ENCODE measurements around the gene FMNL3.

Gene FMNL3

DNA sequence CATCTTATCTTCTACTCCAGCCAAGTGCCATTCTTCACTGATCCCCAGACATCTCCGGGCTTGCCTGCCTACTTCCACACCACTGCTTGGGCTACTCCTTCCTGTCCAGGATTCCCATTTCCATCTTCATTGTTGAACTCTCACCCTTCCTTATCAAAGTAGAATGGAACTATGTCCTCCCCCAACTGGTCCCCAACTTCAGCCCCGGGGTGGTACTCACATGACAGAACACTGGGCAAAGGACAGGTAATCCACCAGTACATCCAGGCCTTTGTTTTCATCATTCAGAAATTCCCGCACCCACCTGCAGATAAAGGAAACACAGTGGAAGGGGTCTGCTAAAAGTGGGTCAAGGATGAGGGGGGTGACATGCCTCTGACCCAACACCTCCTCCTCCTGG lies 45.5 kb downstream of the FMNL3 start:
- H3K9me3 Mint-ChIP-seq: no peaks in the 10 kb centered on the region
- H3K27me3 Mint-ChIP-seq: no peaks in the 10 kb centered on the region
- peak overlapping the region; percentile 89 for H3K27ac Mint-ChIP-seq
- peaks cover 67% of the 10 kb centered on the region for H3K4me1 Mint-ChIP-seq
- H3K4me3 Mint-ChIP-seq: peak overlapping the region; percentile 60
- DNase-seq (ENCODE audit: low spot score in 2 of 2): no peak
- ATAC-seq (ENCODE audit: low read depth): no peak
- H3K36me3 Mint-ChIP-seq: peaks cover 14% of the 10 kb centered on the region

DNA sequence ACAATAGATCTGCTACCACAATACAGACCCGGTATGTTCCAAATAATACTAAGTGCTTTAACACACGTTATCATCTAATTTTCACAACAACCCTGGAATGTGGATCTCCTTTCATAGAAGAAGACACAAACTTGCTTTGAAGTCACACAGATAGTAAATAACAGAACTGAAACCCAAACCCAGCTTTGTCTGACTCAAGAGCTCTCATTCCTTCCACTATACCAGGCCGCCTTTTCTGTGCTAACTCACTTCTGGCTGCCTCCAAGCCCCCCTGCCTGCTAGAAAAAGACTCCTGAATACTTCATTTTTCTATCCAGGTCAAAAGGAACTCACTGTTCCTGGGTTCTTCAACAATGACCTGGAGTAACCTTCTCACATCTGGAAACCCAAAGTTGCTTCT lies 46.0 kb downstream of the FMNL3 start:
- Mint-ChIP-seq H3K4me3 (peak overlapping the region; percentile 60), H3K9me3 (no peaks in the 10 kb centered on the region), H3K36me3 (peaks cover 16% of the 10 kb centered on the region), H3K27me3 (no peaks in the 10 kb centered on the region), H3K27ac (peak overlapping the region; percentile 89), H3K4me1 (peaks cover 66% of the 10 kb centered on the region)
- peak; percentile 78 for ATAC-seq (ENCODE audit: low read depth)
- DNase-seq (ENCODE audit: low spot score in 2 of 2): peak in 1 of 2 donors; percentile 46

DNA sequence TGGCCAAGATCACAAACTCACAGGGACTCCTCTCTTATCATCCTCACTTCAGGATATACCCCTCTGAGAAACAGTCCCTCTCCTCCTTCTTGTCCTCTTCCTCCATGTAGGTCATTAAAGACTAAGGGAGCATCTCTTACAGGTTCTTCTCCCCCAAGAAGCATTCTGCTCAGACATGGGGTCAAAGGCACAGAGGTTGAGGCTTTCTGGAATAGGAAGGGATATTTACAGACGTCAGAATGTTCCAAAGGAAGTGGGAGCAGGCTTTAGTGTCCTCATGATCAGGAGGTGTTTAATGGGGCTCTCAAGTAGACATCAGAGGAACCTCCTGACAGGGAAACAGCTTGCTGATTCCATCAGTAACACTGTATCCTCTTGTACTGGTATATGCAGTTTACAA lies 47.5 kb downstream of the FMNL3 start:
- H3K4me1 Mint-ChIP-seq: peaks cover 60% of the 10 kb centered on the region
- peaks cover 17% of the 10 kb centered on the region for H3K36me3 Mint-ChIP-seq
- H3K27ac Mint-ChIP-seq: no peak overlapping the region
- no peaks in the 10 kb centered on the region for H3K27me3 Mint-ChIP-seq
- H3K4me3 Mint-ChIP-seq: no peak overlapping the region
- no peaks in the 10 kb centered on the region for H3K9me3 Mint-ChIP-seq
- DNase-seq (ENCODE audit: low spot score in 2 of 2) (no peak), ATAC-seq (ENCODE audit: low read depth) (no peak)

DNA sequence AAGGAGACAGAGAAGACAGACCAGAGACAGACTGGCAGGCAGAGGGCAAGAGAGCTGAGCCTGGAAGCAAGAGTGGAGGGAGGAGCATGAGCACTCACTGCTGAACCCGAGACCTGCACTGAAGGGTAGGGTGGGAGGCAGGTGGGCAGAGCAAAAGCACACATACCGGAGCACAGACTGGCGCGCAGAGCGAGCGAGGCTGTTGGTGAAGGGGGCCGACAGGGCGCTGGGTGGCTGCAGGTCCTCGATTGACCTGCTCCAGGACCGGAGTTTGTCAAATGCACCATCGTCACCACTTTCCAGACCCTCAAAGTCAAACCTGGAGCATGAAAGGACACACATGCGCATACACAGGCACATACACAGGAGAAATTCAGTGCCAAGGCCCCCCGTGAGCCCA lies 48.9 kb downstream of the FMNL3 start:
- H3K4me3 Mint-ChIP-seq: no peak overlapping the region
- ATAC-seq (ENCODE audit: low read depth) (no peak), DNase-seq (ENCODE audit: low spot score in 2 of 2) (no peak)
- no peak overlapping the region for H3K27ac Mint-ChIP-seq
- peaks cover 50% of the 10 kb centered on the region for H3K4me1 Mint-ChIP-seq
- no peaks in the 10 kb centered on the region for H3K9me3 Mint-ChIP-seq
- H3K27me3 Mint-ChIP-seq: no peaks in the 10 kb centered on the region
- H3K36me3 Mint-ChIP-seq: peaks cover 21% of the 10 kb centered on the region

DNA sequence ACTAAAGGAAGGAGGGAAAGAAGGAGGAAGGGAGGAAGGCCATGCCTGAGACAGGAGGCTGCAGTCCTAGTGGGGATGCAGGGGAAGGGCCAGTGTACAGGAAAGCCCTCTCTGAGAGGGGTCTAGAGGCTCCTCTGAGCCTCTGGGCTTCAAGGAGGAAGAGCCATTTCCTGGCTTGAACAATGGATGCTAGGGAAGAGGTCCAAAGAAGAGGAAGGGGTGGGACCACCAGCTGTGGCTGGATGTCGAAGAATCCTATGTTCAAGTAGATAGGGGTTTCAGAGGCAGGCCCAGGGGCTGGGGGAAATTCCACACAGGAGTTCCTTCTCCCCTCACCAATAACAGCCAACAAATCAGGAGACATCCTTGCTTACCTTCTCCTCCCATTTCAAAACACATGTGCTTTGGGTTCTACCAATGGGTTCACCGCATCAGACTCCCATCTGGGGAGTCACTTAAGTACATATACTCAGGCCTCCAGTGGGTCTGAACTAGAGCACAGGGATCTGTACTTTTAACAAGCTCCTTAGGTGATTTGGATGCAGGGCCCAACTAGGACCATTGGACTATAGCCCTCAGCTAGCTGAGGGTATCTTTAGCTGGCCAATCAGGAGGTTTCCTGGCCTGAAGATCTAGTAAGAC lies 51.5 kb downstream of the FMNL3 start:
- H3K27me3 Mint-ChIP-seq: no peaks in the 10 kb centered on the region
- H3K9me3 Mint-ChIP-seq: no peaks in the 10 kb centered on the region
- ATAC-seq (ENCODE audit: low read depth) (no peak), DNase-seq (ENCODE audit: low spot score in 2 of 2) (no peak)
- peaks cover 28% of the 10 kb centered on the region for H3K4me1 Mint-ChIP-seq
- peaks cover 25% of the 10 kb centered on the region for H3K36me3 Mint-ChIP-seq
- peak overlapping the region; percentile 3 for H3K27ac Mint-ChIP-seq
- no peak overlapping the region for H3K4me3 Mint-ChIP-seq

DNA sequence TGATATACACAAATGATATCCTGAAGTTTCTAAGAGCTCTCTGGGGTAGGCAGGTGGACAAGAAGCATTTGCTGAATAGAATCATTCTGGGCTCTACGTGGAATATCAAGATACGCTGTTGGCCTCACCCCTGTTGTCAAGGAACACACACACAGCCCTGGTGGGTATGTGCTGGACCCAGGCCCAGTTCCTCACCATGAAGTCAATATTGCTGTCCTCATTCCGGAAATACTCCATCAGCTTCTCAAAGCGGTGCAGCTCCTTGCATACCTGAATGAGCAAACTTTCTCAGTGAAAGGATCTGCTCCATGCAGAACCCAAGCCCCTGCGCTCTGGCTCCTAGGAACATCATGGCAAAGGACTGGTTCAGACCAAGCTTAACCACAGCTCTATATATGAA lies 52.5 kb downstream of the FMNL3 start:
- Mint-ChIP-seq H3K36me3 (peaks cover 31% of the 10 kb centered on the region), H3K27ac (peak overlapping the region; percentile 3), H3K9me3 (no peaks in the 10 kb centered on the region), H3K4me1 (peaks cover 21% of the 10 kb centered on the region), H3K4me3 (no peak overlapping the region), H3K27me3 (no peaks in the 10 kb centered on the region)
- DNase-seq (ENCODE audit: low spot score in 2 of 2): no peak
- ATAC-seq (ENCODE audit: low read depth): no peak

DNA sequence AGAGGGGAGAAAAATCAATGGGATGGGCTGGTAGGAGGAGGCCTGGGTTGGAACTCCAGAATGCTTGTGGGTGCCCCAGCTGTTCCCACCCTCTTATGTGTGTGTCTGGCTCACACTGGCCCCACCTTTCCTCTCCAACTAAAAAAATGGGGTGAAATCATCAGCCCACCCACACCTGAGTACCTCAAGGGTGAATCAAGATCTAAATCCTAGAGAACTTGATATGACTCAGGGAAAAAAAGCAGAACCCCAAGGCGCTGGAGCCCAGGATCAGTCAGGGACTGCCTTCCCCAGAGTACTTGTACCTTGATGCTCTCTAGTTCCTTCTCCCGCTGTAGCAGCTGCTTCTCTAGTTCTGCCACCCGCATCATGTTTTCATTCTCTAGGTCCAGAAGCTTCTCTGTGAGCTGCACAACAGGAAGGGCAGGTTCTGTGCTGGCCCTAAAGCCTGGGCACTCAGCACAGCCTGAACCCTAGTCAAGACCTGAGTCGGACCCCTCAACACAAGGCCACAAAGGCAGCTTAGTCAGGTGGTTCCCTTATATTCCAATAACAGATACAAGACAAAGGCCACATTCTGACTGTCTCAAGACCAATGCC lies 54.2 kb downstream of the FMNL3 start:
- ATAC-seq (ENCODE audit: low read depth) (no peak), DNase-seq (ENCODE audit: low spot score in 2 of 2) (no peak)
- Mint-ChIP-seq H3K9me3 (no peaks in the 10 kb centered on the region), H3K4me1 (peaks cover 16% of the 10 kb centered on the region), H3K27ac (no peak overlapping the region), H3K27me3 (no peaks in the 10 kb centered on the region), H3K4me3 (no peak overlapping the region), H3K36me3 (peaks cover 34% of the 10 kb centered on the region)

DNA sequence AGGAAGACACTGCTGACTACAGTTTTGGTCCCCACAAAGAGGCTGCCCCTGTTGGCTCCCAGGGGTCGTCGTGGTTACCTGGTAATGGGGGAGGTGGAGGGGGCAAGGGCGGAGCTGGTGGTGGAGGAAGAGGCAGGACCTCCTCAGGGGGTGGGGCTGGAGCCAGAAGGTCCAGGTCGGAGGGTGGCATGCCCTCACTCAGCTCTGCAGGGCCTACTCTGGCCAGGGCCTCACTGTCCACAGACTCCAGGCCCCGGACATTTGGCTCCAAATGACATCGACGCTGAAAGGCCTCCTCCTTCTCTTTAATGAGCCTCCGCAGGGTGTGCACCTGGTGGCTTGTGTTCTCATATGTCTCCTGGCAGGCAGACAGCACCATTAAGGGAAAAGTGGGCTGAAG lies 55.4 kb downstream of the FMNL3 start:
- no peak overlapping the region for H3K4me3 Mint-ChIP-seq
- no peaks in the 10 kb centered on the region for H3K27me3 Mint-ChIP-seq
- no peaks in the 10 kb centered on the region for H3K9me3 Mint-ChIP-seq
- DNase-seq (ENCODE audit: low spot score in 2 of 2) (no peak), ATAC-seq (ENCODE audit: low read depth) (no peak)
- peaks cover 13% of the 10 kb centered on the region for H3K4me1 Mint-ChIP-seq
- H3K36me3 Mint-ChIP-seq: peaks cover 33% of the 10 kb centered on the region
- H3K27ac Mint-ChIP-seq: no peak overlapping the region

DNA sequence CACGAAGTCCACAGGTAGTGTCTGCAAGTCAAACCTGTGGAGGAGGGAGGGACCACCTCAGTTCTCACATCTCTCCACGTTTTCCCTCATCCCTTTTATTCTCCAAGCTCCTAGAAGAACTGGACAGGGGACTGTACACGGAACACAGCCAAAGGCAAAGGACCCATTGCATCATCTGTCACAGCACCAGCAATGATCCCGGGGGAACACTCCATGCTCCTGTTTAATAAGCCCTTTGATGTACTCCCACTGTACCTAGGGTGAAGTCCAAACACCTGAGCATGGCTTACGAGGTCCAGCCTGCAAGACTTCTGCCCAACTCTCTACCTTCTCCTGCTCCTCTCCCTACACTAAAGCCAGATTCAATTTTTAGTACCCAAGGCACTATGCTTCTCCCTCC lies 57.3 kb downstream of the FMNL3 start:
- Mint-ChIP-seq H3K4me3 (no peak overlapping the region), H3K27ac (no peak overlapping the region), H3K4me1 (peaks cover 18% of the 10 kb centered on the region), H3K27me3 (no peaks in the 10 kb centered on the region), H3K9me3 (no peaks in the 10 kb centered on the region), H3K36me3 (peaks cover 29% of the 10 kb centered on the region)
- ATAC-seq (ENCODE audit: low read depth): no peak
- no peak for DNase-seq (ENCODE audit: low spot score in 2 of 2)

DNA sequence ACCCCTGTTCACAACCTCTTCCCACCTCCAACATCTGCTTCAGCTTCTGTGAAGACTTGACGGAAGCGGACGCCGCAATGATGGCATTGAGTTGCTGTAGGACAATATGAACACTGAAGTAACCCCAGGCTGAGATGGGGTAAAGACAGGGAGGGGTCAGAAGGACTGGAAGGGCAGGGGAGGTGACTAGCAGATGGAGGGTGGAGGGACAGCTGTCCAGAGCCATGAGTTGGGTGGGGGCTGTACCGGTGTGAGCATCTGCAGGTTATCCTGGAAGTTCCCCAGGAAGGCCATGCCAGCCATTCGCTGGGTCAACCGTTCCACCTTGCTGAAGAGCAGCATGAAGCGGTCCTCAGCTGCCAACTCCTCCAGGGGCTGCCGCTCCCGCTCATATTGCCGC lies 57.8 kb downstream of the FMNL3 start:
- Mint-ChIP-seq H3K9me3 (no peaks in the 10 kb centered on the region), H3K4me3 (no peak overlapping the region), H3K4me1 (peaks cover 22% of the 10 kb centered on the region), H3K27ac (peak overlapping the region; percentile 37), H3K27me3 (no peaks in the 10 kb centered on the region), H3K36me3 (peaks cover 29% of the 10 kb centered on the region)
- DNase-seq (ENCODE audit: low spot score in 2 of 2) (no peak), ATAC-seq (ENCODE audit: low read depth) (no peak)

DNA sequence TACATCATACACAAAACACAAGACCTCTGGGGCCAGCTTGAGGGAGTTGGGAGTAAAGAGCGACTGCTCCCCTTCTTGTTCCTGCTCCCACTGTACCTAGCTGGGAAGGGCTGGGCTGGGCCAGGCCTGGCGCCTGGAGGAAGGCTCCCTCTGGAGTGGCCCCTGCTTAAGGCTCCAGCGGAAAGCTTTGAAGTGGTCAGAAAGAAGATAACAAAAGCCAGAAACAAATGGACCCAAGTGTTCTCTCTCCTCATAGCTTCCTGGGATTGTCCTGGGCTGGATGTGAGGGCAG lies 58.5 kb downstream of the FMNL3 start:
- no peak overlapping the region for H3K4me3 Mint-ChIP-seq
- DNase-seq (ENCODE audit: low spot score in 2 of 2): no peak
- no peak for ATAC-seq (ENCODE audit: low read depth)
- peaks cover 28% of the 10 kb centered on the region for H3K36me3 Mint-ChIP-seq
- H3K27me3 Mint-ChIP-seq: no peaks in the 10 kb centered on the region
- no peaks in the 10 kb centered on the region for H3K9me3 Mint-ChIP-seq
- peak overlapping the region; percentile 53 for H3K27ac Mint-ChIP-seq
- H3K4me1 Mint-ChIP-seq: peaks cover 24% of the 10 kb centered on the region

DNA sequence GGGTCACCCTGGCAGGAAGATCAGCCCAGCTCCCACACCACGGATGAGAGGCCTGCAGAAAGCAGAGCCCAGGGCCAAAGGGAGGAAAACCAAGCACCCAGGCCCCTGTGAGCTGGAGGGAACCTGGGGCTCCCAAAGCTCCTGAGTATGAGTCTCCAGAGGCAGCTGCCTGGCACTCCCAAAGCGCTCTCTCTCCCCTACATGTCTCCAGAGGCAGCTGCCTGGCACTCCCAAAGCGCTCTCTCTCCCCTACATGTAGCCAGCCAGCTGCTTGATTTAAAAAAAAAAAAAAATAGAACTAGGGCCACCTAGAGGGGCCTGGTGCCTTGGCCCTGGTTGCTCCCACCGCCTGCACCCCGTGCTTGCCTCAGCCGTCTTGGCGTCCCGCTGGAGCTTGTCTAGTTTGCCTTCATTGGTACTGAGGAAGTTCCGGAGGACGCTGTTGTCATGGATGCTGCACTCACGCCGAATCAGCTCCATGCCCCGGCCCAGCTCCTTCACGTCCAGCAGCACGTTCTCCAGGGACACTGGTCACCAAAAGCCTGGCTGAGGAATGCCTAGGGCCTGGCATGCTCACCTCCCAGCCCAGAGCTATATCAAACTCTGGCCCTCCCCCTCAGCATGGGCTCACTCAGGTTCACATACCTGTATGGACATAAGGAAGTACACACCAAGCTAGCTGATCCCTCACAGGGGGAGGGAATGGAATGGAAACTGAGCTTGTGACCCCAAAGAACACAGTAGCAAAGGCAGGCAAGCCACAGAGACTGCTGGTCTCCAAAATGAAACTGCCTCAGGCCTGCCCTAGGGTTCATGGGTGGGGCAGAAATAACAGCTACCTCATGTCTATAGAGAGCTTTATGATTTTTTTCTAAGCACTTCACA lies 59.1 kb downstream of the FMNL3 start:
- H3K4me1 Mint-ChIP-seq: peaks cover 22% of the 10 kb centered on the region
- DNase-seq (ENCODE audit: low spot score in 2 of 2): no peak
- ATAC-seq (ENCODE audit: low read depth): no peak
- H3K27ac Mint-ChIP-seq: peak overlapping the region; percentile 53
- H3K36me3 Mint-ChIP-seq: peaks cover 29% of the 10 kb centered on the region
- H3K9me3 Mint-ChIP-seq: no peaks in the 10 kb centered on the region
- no peaks in the 10 kb centered on the region for H3K27me3 Mint-ChIP-seq
- H3K4me3 Mint-ChIP-seq: no peak overlapping the region

DNA sequence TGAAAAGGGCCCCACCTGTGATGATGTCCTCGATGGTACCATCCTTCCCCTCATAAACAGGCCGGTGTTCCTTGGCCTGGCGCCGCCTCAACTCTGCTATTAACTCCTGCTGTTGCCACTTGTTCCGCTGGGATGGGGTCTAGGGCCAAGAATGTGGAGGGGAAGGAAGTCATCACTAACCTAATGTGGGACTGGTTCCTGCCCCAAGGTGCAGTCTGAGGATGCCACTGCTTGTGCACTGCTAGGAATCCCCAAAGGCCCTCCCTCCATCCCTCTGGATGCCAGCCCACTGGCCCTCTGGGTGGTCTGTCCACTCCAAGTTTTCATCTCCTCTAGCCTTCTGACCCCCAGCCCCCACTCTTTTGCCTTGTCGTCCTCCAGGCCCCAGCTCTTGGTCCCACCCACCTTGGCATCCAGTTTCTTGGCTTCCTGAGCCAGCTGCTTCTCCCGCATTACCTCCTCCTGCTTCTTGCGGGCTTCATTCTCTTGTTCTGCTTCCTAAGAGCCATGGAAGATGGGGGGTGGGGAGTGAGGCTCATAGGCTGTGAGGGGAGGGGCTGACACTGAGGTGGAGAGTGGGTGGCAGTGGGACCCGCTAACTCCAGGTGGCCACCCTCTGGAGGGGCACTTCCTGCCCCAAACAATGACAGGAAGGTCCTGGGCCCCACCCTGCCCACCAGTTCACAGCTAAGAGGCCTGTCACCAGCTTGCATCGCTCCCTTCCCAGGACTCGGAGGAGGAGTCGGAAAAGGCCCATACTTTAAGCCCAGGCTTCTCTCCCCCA lies 60.1 kb downstream of the FMNL3 start:
- DNase-seq (ENCODE audit: low spot score in 2 of 2) (no peak), ATAC-seq (ENCODE audit: low read depth) (no peak)
- Mint-ChIP-seq H3K4me1 (peaks cover 22% of the 10 kb centered on the region), H3K36me3 (peaks cover 25% of the 10 kb centered on the region), H3K27ac (no peak overlapping the region), H3K27me3 (no peaks in the 10 kb centered on the region), H3K4me3 (no peak overlapping the region), H3K9me3 (no peaks in the 10 kb centered on the region)

DNA sequence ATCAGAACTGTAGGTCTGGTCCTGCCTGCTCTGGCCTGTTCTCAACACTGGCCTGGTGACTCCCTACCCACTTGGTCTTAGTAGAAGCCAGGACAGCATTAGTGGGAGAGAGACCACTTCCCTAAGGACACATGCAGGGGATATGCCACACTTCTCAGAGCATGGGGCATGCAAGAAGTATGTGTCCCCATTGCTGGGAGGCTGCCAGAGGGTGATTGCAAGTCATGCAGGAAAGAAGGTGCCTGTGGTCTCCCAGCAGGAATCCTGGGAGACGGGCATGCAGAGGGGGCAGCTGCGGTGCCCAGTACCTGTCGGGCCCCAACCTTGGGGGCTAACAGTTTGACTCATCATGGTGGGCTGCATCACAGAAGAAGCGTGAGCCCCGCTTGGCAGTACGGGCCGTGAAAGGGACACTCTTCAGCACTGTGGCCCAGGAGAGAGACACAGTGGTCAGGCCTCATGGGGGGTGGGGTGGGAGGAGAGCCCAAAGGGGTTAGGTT lies 60.8 kb downstream of the FMNL3 start:
- ATAC-seq (ENCODE audit: low read depth) (no peak), DNase-seq (ENCODE audit: low spot score in 2 of 2) (no peak)
- H3K9me3 Mint-ChIP-seq: no peaks in the 10 kb centered on the region
- H3K4me3 Mint-ChIP-seq: no peak overlapping the region
- H3K27me3 Mint-ChIP-seq: no peaks in the 10 kb centered on the region
- peaks cover 22% of the 10 kb centered on the region for H3K4me1 Mint-ChIP-seq
- H3K27ac Mint-ChIP-seq: no peak overlapping the region
- H3K36me3 Mint-ChIP-seq: peaks cover 25% of the 10 kb centered on the region

Measured in memory B cell (primary cell).